Testis (tissue), 2 donors: ENCODE measurements around the gene TFF2.

Experiments
- CTCF ChIP-seq, 3 experiments: fragments of 450-650 bp in 2 of 3; fragments of 200-600 bp in 1 of 3; sonication (generic) in 1 of 3; IDR thresholded peaks; one replicate each; pipeline ENCODE4 v1.5.1; 2016 to 2019; ENCODE audit warnings: antibody characterized with exemption in 3 of 3, mild to moderate bottlenecking in 2 of 3, moderate library complexity in 1 of 3
- POLR2A ChIP-seq: fragments of 450-650 bp; IDR thresholded peaks from one replicate; pipeline ENCODE4 v1.6.1; 2017; ENCODE audit warnings: antibody characterized with exemption, mild to moderate bottlenecking, moderate library complexity

- TF ChIP-seq CTCF (IDR thresholded peaks at IDR 0.05) = no peak
- TF ChIP-seq POLR2A = no peak
These were observed 11.4 kb upstream of the TFF2 start for GRCh38 chr21:42362198-42362597.
